NCI-H69 (cell line): Measurements from ENCODE around the gene HERC3.

ENCODE experiments used
- DNase-seq: peaks from one replicate; lab custom pipeline; 2025; lab: John Stamatoyannopoulos, UW

HERC3 gene

GRCh38 chr4:88660446-88661294 is 68.4 kb downstream of the HERC3 start:
- DNase-seq, result no peak

- no peak for DNase-seq
Measured at GRCh38 chr4:88661739-88662138, 69.5 kb downstream of the HERC3 start.

GRCh38 chr4:88672987-88673386 is 80.7 kb downstream of the HERC3 start:
- peak; percentile 27 for DNase-seq

GRCh38 chr4:88673886-88674285 is 81.6 kb downstream of the HERC3 start:
- DNase-seq, result no peak

GRCh38 chr4:88674565-88674964 is 82.3 kb downstream of the HERC3 start:
- no peak for DNase-seq

GRCh38 chr4:88674979-88675378 is 82.7 kb downstream of the HERC3 start:
- peak; percentile 7 for DNase-seq

- no peak for DNase-seq
Measured at GRCh38 chr4:88675543-88675942, 83.3 kb downstream of the HERC3 start.

GRCh38 chr4:88681209-88681608 is 88.9 kb downstream of the HERC3 start:
- DNase-seq, result no peak

- no peak for DNase-seq
Measured at GRCh38 chr4:88690355-88690754, 98.1 kb downstream of the HERC3 start.

- DNase-seq, result no peak
Measured at GRCh38 chr4:88693792-88694191, 101.5 kb downstream of the HERC3 start.

GRCh38 chr4:88696630-88697029 is 104.3 kb downstream of the HERC3 start:
- DNase-seq, result no peak

GRCh38 chr4:88697141-88697540 is 104.9 kb downstream of the HERC3 start:
- DNase-seq, result no peak

- DNase-seq, result no peak
Measured at GRCh38 chr4:88697588-88698329, 105.5 kb downstream of the HERC3 start, which contains the start of gene NAP1L5. TSS of gene NAP1L5 (minus strand) at chr4:88697829. CDS start at chr4:88697754, 75 bp downstream.

GRCh38 chr4:88698519-88698918 is 106.2 kb downstream of the HERC3 start:
- no peak for DNase-seq

GRCh38 chr4:88702782-88703181 is 110.5 kb downstream of the HERC3 start:
- no peak for DNase-seq

- no peak for DNase-seq
Measured at GRCh38 chr4:88705223-88705622, 112.9 kb downstream of the HERC3 start.

GRCh38 chr4:88705805-88706492 is 113.7 kb downstream of the HERC3 start:
- no peak for DNase-seq

- DNase-seq, result peak; percentile 59
Measured at GRCh38 chr4:88706574-88706973, 114.3 kb downstream of the HERC3 start.

- DNase-seq, result no peak
Measured at GRCh38 chr4:88709989-88710388, 117.7 kb downstream of the HERC3 start.

GRCh38 chr4:88713782-88714181 is 121.5 kb downstream of the HERC3 start:
- DNase-seq, result no peak

- DNase-seq, result no peak
Measured at GRCh38 chr4:88718098-88718497, 125.8 kb downstream of the HERC3 start.

- DNase-seq, result no peak
Measured at GRCh38 chr4:88719381-88719780, 127.1 kb downstream of the HERC3 start.
